K562 (cell line): ENCODE data around the gene IFTAP. TPM values are rescaled to one million over a fixed set of nuclear protein-coding genes. Genes with fewer than 3 reads are reported as not detected.

ENCODE experiments used
- EP400 ChIP-seq: fragments of 450-650 bp; IDR thresholded peaks from 2 replicates; pipeline ENCODE4 v1.6.1; 2017; ENCODE audit warnings: antibody characterized with exemption, mild to moderate bottlenecking, moderate library complexity
- MEIS2 ChIP-seq: fragments of 450-650 bp; IDR thresholded peaks from 2 replicates; pipeline ENCODE4 v1.6.1; 2014; ENCODE audit warnings: mild to moderate bottlenecking; ENCODE audit not compliant: partially characterized antibody
- ZEB2 ChIP-seq: fragments of 450-650 bp; IDR thresholded peaks from 2 replicates; pipeline ENCODE4 v1.6.1; 2016
- ZNF146 ChIP-seq: IDR thresholded peaks from one replicate; pipeline ENCODE4 v1.6.1; 2018; ENCODE audit warnings: missing compliant biosample characterization; ENCODE audit not compliant: unreplicated experiment
- ZNF253 ChIP-seq: fragments of 250-450 bp; sonication (Bioruptor Pico); conservative IDR thresholded peaks from 2 replicates; pipeline ENCODE4 v1.6.1; 2021; ENCODE audit warnings: mild to moderate bottlenecking
- ZNF79 ChIP-seq: fragments of 250-450 bp; sonication (Bioruptor Pico); IDR thresholded peaks from 2 replicates; pipeline ENCODE4 v1.4.0; 2020; ENCODE audit warnings: low read depth, mild to moderate bottlenecking, moderate library complexity
- polyA plus RNA-seq, 8 experiments: library from polyadenylated mRNA; depleted of rRNA in 4 of 8; stranded (reverse) in 5 of 8; unstranded in 3 of 8; fragments of >200 nt; fragmentation: Nextera tagmentation in 2 of 8; fragmentation: Illumina TruSeq in 1 of 8; extraction: Ambion mirVana in 2 of 8; extraction: Trizol in 1 of 8; gene quantifications; 2 replicates each; pipeline versions ENCODE4 v1.2.1 to v1.2.3, GENCODE V29; 2011 to 2014; ENCODE audit warnings: inconsistent platforms in 1 of 8, missing spikeins in 1 of 8
- total RNA-seq, 7 experiments: library from RNA; depleted of rRNA in 6 of 7; stranded (reverse); fragments of >200 nt in 6 of 7; fragmentation: Illumina TruSeq in 2 of 7; extraction: Trizol in 2 of 7; gene quantifications; 2 replicates each; pipeline versions ENCODE4 v1.2.1 to v1.2.3, GENCODE V29; 2011 to 2021; ENCODE audit warnings: low replicate concordance in 1 of 7
- TF ChIP-seq, protein P1 (sequence below), 3 experiments: fragments of 200-800 bp in 1 of 3; fragments of 250-450 bp in 1 of 3; fragments of 450-650 bp in 1 of 3; sonication (Bioruptor Pico) in 1 of 3; sonication (Bioruptor generic) in 1 of 3; formaldehyde crosslinking in 1 of 3; IDR thresholded peaks; 2 replicates each; pipeline versions ENCODE4 v1.6.1 to v1.8.0; 2016 to 2022; ENCODE audit warnings: mild to moderate bottlenecking in 2 of 3, missing genetic modification characterization in 2 of 3, missing compliant biosample characterization in 1 of 3, moderate library complexity in 1 of 3
- TF ChIP-seq, protein P2 (sequence below), 2 experiments: IDR thresholded peaks in 1 of 2; conservative IDR thresholded peaks in 1 of 2; 2 replicates each; pipeline ENCODE4 v1.6.1; 2016; ENCODE audit warnings: low read depth in 2 of 2, mild to moderate bottlenecking in 1 of 2, missing compliant biosample characterization in 1 of 2, missing genetic modification characterization in 1 of 2, moderate library complexity in 1 of 2
- TF ChIP-seq, protein P3 (sequence below): sonication (generic); formaldehyde crosslinking; IDR thresholded peaks from 2 replicates; pipeline ENCODE4 v1.8.0; 2023; ENCODE audit warnings: mild to moderate bottlenecking, missing genetic modification reagents
- TF ChIP-seq, protein P4 (sequence below): fragments of 450-650 bp; IDR thresholded peaks from 2 replicates; pipeline ENCODE4 v1.6.1; 2016; ENCODE audit warnings: antibody characterized with exemption
- TF ChIP-seq, protein P5 (sequence below): fragments of 450-650 bp; formaldehyde crosslinking; IDR thresholded peaks from 2 replicates; pipeline ENCODE4 v1.4.0; 2020; ENCODE audit warnings: mild to moderate bottlenecking, mixed read lengths
- TF ChIP-seq, protein P6 (sequence below), 2 experiments: fragments of 150-350 bp in 1 of 2; IDR thresholded peaks; 2 replicates each; pipeline ENCODE4 v1.6.1; 2012 to 2016; ENCODE audit warnings: low read depth in 2 of 2, low read length in 2 of 2, mild to moderate bottlenecking in 1 of 2, moderate library complexity in 1 of 2

Gene IFTAP
- total and polyA plus RNA-seq, 9 of the 15 experiments (the other 6 are each of a cell fraction or from before 2014, with no cell fraction given) = 9.2 to 30.0 (median 17.0) TPM

DNA sequence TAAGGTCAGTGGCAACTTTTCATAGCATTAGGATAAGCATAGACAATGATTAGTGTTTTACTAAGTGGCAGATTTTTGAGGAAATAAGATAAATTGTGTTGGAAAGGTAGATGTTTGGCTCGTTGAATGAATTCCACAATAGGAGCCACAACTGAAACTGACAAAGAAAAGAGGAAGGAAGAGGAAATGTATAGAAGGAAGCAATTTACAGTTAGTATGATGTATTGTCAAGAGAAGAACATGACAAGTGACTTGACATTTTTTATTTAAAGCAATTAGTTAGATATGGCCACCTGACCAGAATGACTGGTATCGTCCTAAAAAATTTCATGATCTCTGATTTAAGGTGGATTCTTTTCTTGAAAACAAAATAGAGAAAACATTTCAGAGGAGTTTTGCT lies 6.9 kb downstream of the IFTAP start (continued):
- TF ChIP-seq, protein P1, sequence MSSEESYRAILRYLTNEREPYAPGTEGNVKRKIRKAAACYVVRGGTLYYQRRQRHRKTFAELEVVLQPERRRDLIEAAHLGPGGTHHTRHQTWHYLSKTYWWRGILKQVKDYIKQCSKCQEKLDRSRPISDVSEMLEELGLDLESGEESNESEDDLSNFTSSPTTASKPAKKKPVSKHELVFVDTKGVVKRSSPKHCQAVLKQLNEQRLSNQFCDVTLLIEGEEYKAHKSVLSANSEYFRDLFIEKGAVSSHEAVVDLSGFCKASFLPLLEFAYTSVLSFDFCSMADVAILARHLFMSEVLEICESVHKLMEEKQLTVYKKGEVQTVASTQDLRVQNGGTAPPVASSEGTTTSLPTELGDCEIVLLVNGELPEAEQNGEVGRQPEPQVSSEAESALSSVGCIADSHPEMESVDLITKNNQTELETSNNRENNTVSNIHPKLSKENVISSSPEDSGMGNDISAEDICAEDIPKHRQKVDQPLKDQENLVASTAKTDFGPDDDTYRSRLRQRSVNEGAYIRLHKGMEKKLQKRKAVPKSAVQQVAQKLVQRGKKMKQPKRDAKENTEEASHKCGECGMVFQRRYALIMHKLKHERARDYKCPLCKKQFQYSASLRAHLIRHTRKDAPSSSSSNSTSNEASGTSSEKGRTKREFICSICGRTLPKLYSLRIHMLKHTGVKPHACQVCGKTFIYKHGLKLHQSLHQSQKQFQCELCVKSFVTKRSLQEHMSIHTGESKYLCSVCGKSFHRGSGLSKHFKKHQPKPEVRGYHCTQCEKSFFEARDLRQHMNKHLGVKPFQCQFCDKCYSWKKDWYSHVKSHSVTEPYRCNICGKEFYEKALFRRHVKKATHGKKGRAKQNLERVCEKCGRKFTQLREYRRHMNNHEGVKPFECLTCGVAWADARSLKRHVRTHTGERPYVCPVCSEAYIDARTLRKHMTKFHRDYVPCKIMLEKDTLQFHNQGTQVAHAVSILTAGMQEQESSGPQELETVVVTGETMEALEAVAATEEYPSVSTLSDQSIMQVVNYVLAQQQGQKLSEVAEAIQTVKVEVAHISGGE (CRISPR knock-in tag; IDR thresholded peaks at IDR 0.05) = peak in 1 of 3 experiments; percentile 42; a peak in 1 of 6 replicates
- no peak for TF ChIP-seq ZEB2
- TF ChIP-seq, protein P2, sequence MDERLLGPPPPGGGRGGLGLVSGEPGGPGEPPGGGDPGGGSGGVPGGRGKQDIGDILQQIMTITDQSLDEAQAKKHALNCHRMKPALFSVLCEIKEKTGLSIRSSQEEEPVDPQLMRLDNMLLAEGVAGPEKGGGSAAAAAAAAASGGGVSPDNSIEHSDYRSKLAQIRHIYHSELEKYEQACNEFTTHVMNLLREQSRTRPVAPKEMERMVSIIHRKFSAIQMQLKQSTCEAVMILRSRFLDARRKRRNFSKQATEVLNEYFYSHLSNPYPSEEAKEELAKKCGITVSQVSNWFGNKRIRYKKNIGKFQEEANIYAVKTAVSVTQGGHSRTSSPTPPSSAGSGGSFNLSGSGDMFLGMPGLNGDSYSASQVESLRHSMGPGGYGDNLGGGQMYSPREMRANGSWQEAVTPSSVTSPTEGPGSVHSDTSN (CRISPR knock-in tag; IDR thresholded peaks at IDR 0.05; ENCODE audit: low read depth) = no peak
- TF ChIP-seq, protein P2 (tag; conservative IDR thresholded peaks at IDR 0.05; ENCODE audit: low read depth) = peak; percentile 86
- TF ChIP-seq, protein P3, sequence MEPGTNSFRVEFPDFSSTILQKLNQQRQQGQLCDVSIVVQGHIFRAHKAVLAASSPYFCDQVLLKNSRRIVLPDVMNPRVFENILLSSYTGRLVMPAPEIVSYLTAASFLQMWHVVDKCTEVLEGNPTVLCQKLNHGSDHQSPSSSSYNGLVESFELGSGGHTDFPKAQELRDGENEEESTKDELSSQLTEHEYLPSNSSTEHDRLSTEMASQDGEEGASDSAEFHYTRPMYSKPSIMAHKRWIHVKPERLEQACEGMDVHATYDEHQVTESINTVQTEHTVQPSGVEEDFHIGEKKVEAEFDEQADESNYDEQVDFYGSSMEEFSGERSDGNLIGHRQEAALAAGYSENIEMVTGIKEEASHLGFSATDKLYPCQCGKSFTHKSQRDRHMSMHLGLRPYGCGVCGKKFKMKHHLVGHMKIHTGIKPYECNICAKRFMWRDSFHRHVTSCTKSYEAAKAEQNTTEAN = no peak
- TF ChIP-seq, protein P4, sequence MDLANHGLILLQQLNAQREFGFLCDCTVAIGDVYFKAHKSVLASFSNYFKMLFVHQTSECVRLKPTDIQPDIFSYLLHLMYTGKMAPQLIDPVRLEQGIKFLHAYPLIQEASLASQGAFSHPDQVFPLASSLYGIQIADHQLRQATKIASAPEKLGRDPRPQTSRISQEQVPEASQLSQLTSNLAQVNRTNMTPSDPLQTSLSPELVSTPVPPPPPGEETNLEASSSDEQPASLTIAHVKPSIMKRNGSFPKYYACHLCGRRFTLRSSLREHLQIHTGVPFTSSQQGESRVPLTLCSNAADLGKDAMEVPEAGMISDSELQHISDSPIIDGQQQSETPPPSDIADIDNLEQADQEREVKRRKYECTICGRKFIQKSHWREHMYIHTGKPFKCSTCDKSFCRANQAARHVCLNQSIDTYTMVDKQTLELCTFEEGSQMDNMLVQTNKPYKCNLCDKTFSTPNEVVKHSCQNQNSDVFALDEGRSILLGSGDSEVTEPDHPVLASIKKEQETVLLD = no peak
- TF ChIP-seq MEIS2 = peak; percentile 74
- TF ChIP-seq ZNF79 (CRISPR knock-in tag) = 0 out of 2 replicates have a peak, but pooled peaks have one; percentile 49
- no peak for TF ChIP-seq ZNF146
- TF ChIP-seq ZNF253 (CRISPR knock-in tag) = no peak
- TF ChIP-seq, protein P5, sequence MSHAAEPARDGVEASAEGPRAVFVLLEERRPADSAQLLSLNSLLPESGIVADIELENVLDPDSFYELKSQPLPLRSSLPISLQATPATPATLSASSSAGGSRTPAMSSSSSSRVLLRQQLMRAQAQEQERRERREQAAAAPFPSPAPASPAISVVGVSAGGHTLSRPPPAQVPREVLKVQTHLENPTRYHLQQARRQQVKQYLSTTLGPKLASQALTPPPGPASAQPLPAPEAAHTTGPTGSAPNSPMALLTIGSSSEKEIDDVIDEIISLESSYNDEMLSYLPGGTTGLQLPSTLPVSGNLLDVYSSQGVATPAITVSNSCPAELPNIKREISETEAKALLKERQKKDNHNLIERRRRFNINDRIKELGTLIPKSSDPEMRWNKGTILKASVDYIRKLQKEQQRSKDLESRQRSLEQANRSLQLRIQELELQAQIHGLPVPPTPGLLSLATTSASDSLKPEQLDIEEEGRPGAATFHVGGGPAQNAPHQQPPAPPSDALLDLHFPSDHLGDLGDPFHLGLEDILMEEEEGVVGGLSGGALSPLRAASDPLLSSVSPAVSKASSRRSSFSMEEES = no peak
- TF ChIP-seq, protein P6, sequence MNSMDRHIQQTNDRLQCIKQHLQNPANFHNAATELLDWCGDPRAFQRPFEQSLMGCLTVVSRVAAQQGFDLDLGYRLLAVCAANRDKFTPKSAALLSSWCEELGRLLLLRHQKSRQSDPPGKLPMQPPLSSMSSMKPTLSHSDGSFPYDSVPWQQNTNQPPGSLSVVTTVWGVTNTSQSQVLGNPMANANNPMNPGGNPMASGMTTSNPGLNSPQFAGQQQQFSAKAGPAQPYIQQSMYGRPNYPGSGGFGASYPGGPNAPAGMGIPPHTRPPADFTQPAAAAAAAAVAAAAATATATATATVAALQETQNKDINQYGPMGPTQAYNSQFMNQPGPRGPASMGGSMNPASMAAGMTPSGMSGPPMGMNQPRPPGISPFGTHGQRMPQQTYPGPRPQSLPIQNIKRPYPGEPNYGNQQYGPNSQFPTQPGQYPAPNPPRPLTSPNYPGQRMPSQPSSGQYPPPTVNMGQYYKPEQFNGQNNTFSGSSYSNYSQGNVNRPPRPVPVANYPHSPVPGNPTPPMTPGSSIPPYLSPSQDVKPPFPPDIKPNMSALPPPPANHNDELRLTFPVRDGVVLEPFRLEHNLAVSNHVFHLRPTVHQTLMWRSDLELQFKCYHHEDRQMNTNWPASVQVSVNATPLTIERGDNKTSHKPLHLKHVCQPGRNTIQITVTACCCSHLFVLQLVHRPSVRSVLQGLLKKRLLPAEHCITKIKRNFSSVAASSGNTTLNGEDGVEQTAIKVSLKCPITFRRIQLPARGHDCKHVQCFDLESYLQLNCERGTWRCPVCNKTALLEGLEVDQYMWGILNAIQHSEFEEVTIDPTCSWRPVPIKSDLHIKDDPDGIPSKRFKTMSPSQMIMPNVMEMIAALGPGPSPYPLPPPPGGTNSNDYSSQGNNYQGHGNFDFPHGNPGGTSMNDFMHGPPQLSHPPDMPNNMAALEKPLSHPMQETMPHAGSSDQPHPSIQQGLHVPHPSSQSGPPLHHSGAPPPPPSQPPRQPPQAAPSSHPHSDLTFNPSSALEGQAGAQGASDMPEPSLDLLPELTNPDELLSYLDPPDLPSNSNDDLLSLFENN (IDR thresholded peaks at IDR 0.05; ENCODE audit: low read depth in 2 of 2, low read length in 2 of 2) = no peak
- no peak for TF ChIP-seq EP400
